Omental fat pad (tissue), 4 donors: ENCODE measurements around the gene ANKRD13B. TPM values are rescaled to one million over a fixed set of nuclear protein-coding genes. Genes with fewer than 3 reads are reported as not detected.

Source experiments
- ATAC-seq: fragments of 150-250 bp; one replicate; pipeline ENCODE4 v1.9.1; 2016; ENCODE audit warnings: mild to moderate bottlenecking, moderate library complexity; ENCODE audit not compliant: low FRiP score
- DNase-seq: peaks from one replicate; pipeline ENCODE4 v3.0.0-alpha.2; 2019; ENCODE audit warnings: low spot score
- total RNA-seq, 4 donors: library from RNA; depleted of rRNA; stranded (reverse); fragments of >200 nt; gene quantifications; one replicate each; pipeline ENCODE4 v1.1.0, GENCODE V29; 2016
- TF ChIP-seq, protein P1 (sequence below), 3 donors: fragments of 450-650 bp; IDR thresholded peaks; one replicate each; pipeline ENCODE4 v1.5.1; 2016 to 2017; ENCODE audit warnings: antibody characterized with exemption in 3 of 3, mild to moderate bottlenecking in 3 of 3, moderate library complexity in 2 of 3

ANKRD13B gene
- total RNA-seq, 4 donors from 2014 or later: 9.2 to 18.3 (median 13.2) TPM

- DNase-seq (peak; percentile 77), ATAC-seq (peak; percentile 77)
- TF ChIP-seq, protein P1, sequence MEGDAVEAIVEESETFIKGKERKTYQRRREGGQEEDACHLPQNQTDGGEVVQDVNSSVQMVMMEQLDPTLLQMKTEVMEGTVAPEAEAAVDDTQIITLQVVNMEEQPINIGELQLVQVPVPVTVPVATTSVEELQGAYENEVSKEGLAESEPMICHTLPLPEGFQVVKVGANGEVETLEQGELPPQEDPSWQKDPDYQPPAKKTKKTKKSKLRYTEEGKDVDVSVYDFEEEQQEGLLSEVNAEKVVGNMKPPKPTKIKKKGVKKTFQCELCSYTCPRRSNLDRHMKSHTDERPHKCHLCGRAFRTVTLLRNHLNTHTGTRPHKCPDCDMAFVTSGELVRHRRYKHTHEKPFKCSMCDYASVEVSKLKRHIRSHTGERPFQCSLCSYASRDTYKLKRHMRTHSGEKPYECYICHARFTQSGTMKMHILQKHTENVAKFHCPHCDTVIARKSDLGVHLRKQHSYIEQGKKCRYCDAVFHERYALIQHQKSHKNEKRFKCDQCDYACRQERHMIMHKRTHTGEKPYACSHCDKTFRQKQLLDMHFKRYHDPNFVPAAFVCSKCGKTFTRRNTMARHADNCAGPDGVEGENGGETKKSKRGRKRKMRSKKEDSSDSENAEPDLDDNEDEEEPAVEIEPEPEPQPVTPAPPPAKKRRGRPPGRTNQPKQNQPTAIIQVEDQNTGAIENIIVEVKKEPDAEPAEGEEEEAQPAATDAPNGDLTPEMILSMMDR (IDR thresholded peaks at IDR 0.05): no peak
Measured at GRCh38 chr17:29615492-29616299, 22.8 kb downstream of the ANKRD13B start.

DNA sequence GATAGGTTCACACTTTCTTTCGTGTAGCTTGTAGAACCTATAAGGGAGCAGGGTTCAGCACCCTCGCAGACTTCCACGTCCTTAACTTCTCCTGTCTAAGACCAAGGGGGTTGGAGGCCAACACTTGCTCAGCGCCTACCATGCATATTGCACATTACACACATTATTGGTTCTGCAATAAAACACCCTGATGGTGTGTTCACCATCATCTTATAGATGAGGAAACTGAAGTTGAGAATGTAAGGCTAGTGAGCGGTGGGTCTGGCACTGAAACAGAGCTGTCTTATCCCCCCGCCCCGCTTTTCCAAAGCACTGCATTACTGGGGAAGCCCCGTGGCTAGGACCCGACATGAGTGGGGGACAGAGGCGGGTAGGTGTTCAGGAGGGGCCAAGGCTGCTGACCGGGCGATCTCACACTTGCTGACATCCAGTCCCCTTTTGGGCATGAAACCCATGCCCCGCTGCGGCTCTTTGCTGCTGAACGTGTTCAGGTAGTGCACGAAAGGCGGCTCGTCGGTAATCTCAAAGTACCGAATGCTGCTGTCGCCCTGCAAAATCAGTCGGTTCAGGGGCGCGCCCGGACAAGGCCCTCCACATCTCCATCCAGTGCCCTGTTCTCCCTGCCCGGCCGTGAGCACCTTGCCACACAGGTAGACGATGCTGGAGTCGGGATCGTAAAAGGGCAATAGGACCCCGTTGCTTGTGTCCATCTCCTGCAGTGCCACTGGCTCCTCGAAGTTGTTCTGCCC is 23.5 kb downstream of the ANKRD13B start:
- no peak for DNase-seq
- TF ChIP-seq, protein P1 (IDR thresholded peaks at IDR 0.05): no peak
- ATAC-seq: no peak

GRCh38 chr17:29617125-29617480 is 24.2 kb downstream of the ANKRD13B start:
- ATAC-seq (peak; percentile 23), DNase-seq (no peak)
- TF ChIP-seq, protein P1 (IDR thresholded peaks at IDR 0.05): peak in 1 of 3 donors; percentile 58

- ATAC-seq: peak; percentile 34
- no peak for DNase-seq
- TF ChIP-seq, protein P1 (IDR thresholded peaks at IDR 0.05): no peak
Measured at GRCh38 chr17:29617481-29618271, 24.7 kb downstream of the ANKRD13B start.

- DNase-seq (no peak), ATAC-seq (no peak)
- TF ChIP-seq, protein P1 (IDR thresholded peaks at IDR 0.05): no peak
Measured at GRCh38 chr17:29618272-29619065, 25.5 kb downstream of the ANKRD13B start.

DNA sequence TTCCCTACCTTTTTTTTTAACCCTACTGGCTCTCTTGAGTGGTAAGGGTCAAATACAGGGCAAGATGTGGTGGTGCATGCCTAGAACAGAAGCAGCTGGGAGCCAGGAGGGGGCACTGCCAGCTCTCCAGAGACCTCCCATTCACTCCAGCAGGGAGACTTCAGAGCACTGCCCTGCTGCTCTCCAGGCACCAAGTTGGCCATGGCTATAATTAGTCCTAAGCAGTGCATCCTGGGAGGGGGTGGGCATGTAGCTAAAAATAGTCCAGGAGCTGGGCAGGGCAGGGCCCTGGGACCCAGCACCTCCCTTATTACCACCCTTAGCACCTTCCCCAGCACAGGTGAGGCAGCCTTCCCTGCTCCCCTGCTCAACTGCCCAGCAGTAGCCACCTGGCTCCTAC is 26.3 kb downstream of the ANKRD13B start:
- no peak for ATAC-seq

More for the DNA sequence above, 26.3 kb downstream of the ANKRD13B start:
- no peak for DNase-seq
- TF ChIP-seq, protein P1 (IDR thresholded peaks at IDR 0.05): no peak
